Heart right ventricle (tissue), 16 donors: ENCODE data around the gene PCDHAC2. TPM values are rescaled to one million over a fixed set of nuclear protein-coding genes. Genes with fewer than 3 reads are reported as not detected.

Source experiments
- ATAC-seq, 8 donors: fragments of 200-7000 bp; cut with Tn5 transposase; one replicate each; pipeline ENCODE4 v1.9.1; 2020; ENCODE audit warnings: mild to moderate bottlenecking in 8 of 8, moderate library complexity in 8 of 8, moderate number of reproducible peaks in 1 of 8
- DNase-seq, 2 donors: peaks; one replicate each; pipeline ENCODE4 v3.0.0-alpha.2; 2020
- H3K27ac ChIP-seq, 10 donors: fragments of 200-600 bp; sonication (generic) in 2 of 10; one replicate each; pipeline versions ENCODE4 v1.5.0 to v1.8.0; 2020 to 2022; ENCODE audit warnings: mild to moderate bottlenecking in 3 of 10
- H3K27me3 ChIP-seq, 7 donors: fragments of 200-600 bp; one replicate each; pipeline ENCODE4 v1.8.0; 2021 to 2022; ENCODE audit warnings: mild to moderate bottlenecking in 2 of 7
- H3K36me3 ChIP-seq, 9 donors: fragments of 200-600 bp; sonication (generic) in 1 of 9; one replicate each; pipeline versions ENCODE4 v1.5.0 to v1.8.0; 2020 to 2022; ENCODE audit warnings: mild to moderate bottlenecking in 2 of 9
- H3K4me1 ChIP-seq, 9 donors: fragments of 200-600 bp; sonication (generic) in 1 of 9; one replicate each; pipeline versions ENCODE4 v1.5.0 to v1.8.0; 2020 to 2022; ENCODE audit warnings: mild to moderate bottlenecking in 4 of 9
- H3K4me3 ChIP-seq, 10 donors: fragments of 200-600 bp; sonication (generic) in 2 of 10; one replicate each; pipeline versions ENCODE4 v1.5.0 to v1.8.0; 2020 to 2022; ENCODE audit warnings: mild to moderate bottlenecking in 7 of 10, moderate library complexity in 2 of 10
- H3K9me3 ChIP-seq, 11 donors: fragments of 200-600 bp in 10 of 11; sonication (generic) in 2 of 11; one replicate each; pipeline versions ENCODE4 v1.5.0 to v1.8.0; 2013 to 2022; ENCODE audit warnings: mild to moderate bottlenecking in 2 of 11, control low read depth in 1 of 11, moderate library complexity in 1 of 11
- CTCF ChIP-seq, 9 donors: fragments of 200-600 bp; sonication (generic) in 2 of 9; IDR thresholded peaks; one replicate each; pipeline versions ENCODE4 v1.5.0 to v1.8.0; 2021 to 2022; ENCODE audit warnings: antibody characterized with exemption in 9 of 9, mild to moderate bottlenecking in 5 of 9, moderate library complexity in 1 of 9
- WGBS, 2 donors: extraction: QIAGEN DNeasy Blood & Tissue Kit; methylation state at CpG; one replicate each; pipeline ENCODE4 v1.1.7; 2013; ENCODE audit warnings: inconsistent platforms in 1 of 2; 5-methylcytosine and 5-hydroxymethylcytosine counted together
- intact Hi-C, 10 donors: fragments of 100-400 bp; cut with DNase I; formaldehyde crosslinking; loops; one replicate each; pipeline versions ENCODE4 v1.11.1 to v1.14.2; 2022
- polyA plus RNA-seq, 2 donors: library from polyadenylated mRNA; stranded (reverse); fragments of 200-250 nt; gene quantifications; one replicate each; pipeline ENCODE4 v1.2.3, GENCODE V29; 2013
- total RNA-seq, 10 donors: library from RNA; stranded (reverse); fragmentation: NEBNext Ultra II Directional in 3 of 10; extraction: Animal tissue kit (Norgen Biotek cat#: 25700) in 3 of 10; gene quantifications; one replicate each; pipeline versions ENCODE4 v1.2.1 to v1.2.4, GENCODE V29; 2021 to 2023
- donor health status: Arrhythmogenic right ventricular cardiomyopathy.
- donor health status: ischemic (EF 13 %, LVEDD 7.1; RV severe dilation, severe dysfunction).
- donor health status: healthy with polysubstance abuse.
- donor health status: DM: no; HTN: yes; CAD: no.
- donor health status: DM: no; HTN: no; CAD: no.
- donor health status: ischemic (EF 25% LVEDD 6.9; RV normal size, moderate dysfunction).
- donor health status: ischemic (EF 25% LVEDD 5.7; RV mildly dilated, moderate dysfunction).
- donor health status: healthy.
- donor health status: DM: yes; HTN: yes; CAD: no.
- donor health status: Ischemic cardiomyopathy.
- donor health status: ischemic (EF 35%, LVEDD 5.7; RV mildly dilated, moderate dysfunction).
- donor health status: nonischemic (EF 11% LVEDD 7.7; RV severe dilation, severe dysfunction).
- donor health status: DM: yes; HTN: yes; CAD: no.
- donor health status: PGD.
- donor health status: ischemic (EF 29% LVEDD 5.4; RV normal size, mild dysfunction).
- donor health status: nonischemic (EF 23%, LVEDD 6.1; RV moderate dilation, normal function).

PCDHAC2 gene
- total and polyA plus RNA-seq, 12 donors = 0.04 to 1.6 (median 0.29) TPM; not detected in 2

DNA sequence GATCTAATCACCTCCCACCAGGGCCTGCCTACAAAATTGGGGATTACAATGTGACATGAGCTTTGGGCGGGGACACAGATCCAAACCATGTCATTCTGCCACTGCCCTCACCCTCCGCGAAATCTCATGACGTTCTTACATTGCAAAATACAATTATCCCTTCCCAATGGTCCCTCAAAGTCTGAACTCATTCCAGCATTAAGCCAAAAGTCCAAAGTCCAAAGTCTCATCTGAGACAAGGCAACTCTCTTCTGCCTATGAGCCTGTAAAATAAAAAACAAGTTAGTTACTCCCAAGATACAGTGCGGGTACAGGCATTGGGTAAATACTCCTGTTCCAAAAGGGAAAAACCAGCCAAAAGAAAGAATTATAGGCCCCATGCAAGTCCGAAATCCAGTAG lies 14.6 kb upstream of the PCDHAC2 start:
- DNase-seq = no peak
- H3K9me3 ChIP-seq = peaks cover 0 to 10% (median 0%) of the 10 kb centered on the region in 11 donors
- H3K27me3 ChIP-seq = peaks cover 0 to 4% (median 0%) of the 10 kb centered on the region in 7 donors
- no peak for ATAC-seq
- H3K36me3 ChIP-seq = no peaks in the 10 kb centered on the region
- no peaks in the 10 kb centered on the region for H3K4me1 ChIP-seq
- no peak overlapping the region for H3K27ac ChIP-seq
- TF ChIP-seq CTCF (IDR thresholded peaks at IDR 0.05) = no peak
- intact Hi-C loops = no loop called here
- no peak overlapping the region for H3K4me3 ChIP-seq
- 72 to 73% methylated on average over 6 of the region's 6 CpGs for WGBS, 2 donors

- no peak for ATAC-seq
- H3K27ac ChIP-seq = no peak overlapping the region
- no peaks in the 10 kb centered on the region for H3K36me3 ChIP-seq
- no peak overlapping the region for H3K4me3 ChIP-seq
- no peak for DNase-seq
- H3K4me1 ChIP-seq = no peaks in the 10 kb centered on the region
- no peak for TF ChIP-seq CTCF (IDR thresholded peaks at IDR 0.05)
- 42 to 44% methylated on average over 2 of the region's 2 CpGs for WGBS, 2 donors
- H3K27me3 ChIP-seq = peaks cover 0 to 7% (median 0%) of the 10 kb centered on the region in 7 donors
- intact Hi-C loops = no loop called here
- H3K9me3 ChIP-seq = peaks cover 0 to 7% (median 0%) of the 10 kb centered on the region in 11 donors
Measured at GRCh38 chr5:140953234-140953633, 13.0 kb upstream of the PCDHAC2 start.

DNA sequence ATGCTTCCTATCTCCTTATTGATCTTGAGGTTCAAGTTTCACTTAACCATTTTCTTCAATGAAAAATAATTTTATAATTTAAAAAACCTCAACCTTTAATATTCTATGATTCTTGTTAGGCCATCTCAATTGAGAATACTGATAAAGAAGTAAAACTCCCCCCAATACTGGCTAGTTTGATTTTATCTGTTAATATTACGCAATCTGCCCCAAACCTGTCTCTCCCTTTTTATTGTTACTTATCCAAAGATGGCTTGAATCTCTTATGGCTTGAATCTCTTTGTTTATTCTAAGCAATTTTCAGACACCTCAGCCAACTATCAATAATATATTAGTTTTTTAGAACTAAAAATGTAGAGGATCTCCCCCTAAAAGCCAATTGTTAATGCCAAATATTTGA lies 4.1 kb upstream of the PCDHAC2 start:
- ATAC-seq = no peak
- no peak for DNase-seq
- no peak overlapping the region for H3K27ac ChIP-seq
- TF ChIP-seq CTCF (IDR thresholded peaks at IDR 0.05) = no peak
- H3K36me3 ChIP-seq = no peaks in the 10 kb centered on the region
- 90 to 98% methylated on average over 1 of the region's 1 CpG for WGBS, 2 donors
- no peak overlapping the region for H3K4me3 ChIP-seq
- no peaks in the 10 kb centered on the region for H3K9me3 ChIP-seq
- peaks cover 0 to 82% (median 39%) of the 10 kb centered on the region in 7 donors for H3K27me3 ChIP-seq
- intact Hi-C loops = no loop called here
- H3K4me1 ChIP-seq = peaks cover 0 to 16% (median 6%) of the 10 kb centered on the region in 9 donors

GRCh38 chr5:140964356-140964755 lies 1.9 kb upstream of the PCDHAC2 start:
- Histone ChIP-seq H3K36me3 (no peaks in the 10 kb centered on the region), H3K27ac (no peak overlapping the region), H3K27me3 (peaks cover 0 to 81% (median 49%) of the 10 kb centered on the region in 7 donors), H3K4me1 (peaks cover 0 to 18% (median 8%) of the 10 kb centered on the region in 9 donors), H3K9me3 (no peaks in the 10 kb centered on the region), H3K4me3 (no peak overlapping the region)
- intact Hi-C loops = no loop called here
- DNase-seq (no peak), ATAC-seq (no peak)
- TF ChIP-seq CTCF (IDR thresholded peaks at IDR 0.05) = no peak
- WGBS, 2 donors = 35 to 37% methylated on average over 3 of the region's 3 CpGs
